ENCODE results near the gene KCNE1.
"Not testable (repeated sequence)": the region's sequence is repeated elsewhere in the genome, so short reads cannot be mapped to it uniquely, and the experiment has no call there.

Gene KCNE1

DNA sequence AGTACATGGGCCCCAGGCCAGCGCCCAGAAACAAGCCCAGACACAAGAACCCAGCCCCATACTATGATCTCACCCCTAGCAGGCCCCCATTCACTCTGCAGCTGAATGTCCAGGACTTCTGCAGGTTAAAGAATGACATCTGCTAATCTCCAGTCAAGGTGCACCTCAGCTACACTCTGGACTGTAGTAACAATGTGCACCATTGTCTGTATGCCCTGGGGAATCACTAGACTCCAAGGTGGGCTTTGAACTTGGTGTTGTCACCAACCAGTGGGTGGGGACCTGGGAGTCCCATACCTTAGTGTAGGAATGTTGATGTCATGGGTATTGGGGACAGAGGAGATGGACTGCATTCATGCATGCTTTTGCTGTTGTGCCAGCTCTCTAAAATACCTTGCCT is 10.3 kb downstream of the KCNE1 start:
- no peaks in the 10 kb centered on the region for H3K4me1 ChIP-seq (ENCODE audit: insufficient read depth, low read length, poor library complexity, severe bottlenecking)
- no peaks in the 10 kb centered on the region for H3K9me2 ChIP-seq (replicated peaks; ENCODE audit: low read depth, low read length)
- H3F3A ChIP-seq (ENCODE audit: low read depth): no peaks in the 10 kb centered on the region
- H3K4me2 ChIP-seq (ENCODE audit: low read depth, low read length, poor library complexity, severe bottlenecking): no peak overlapping the region
- H3K9me3 ChIP-seq (ENCODE audit: insufficient read depth, low read depth, low read length): peaks cover 13% of the 10 kb centered on the region; the same call in 1 of the 2 replicates
- H4K20me1 ChIP-seq (ENCODE audit: insufficient read depth, low read length, poor library complexity, severe bottlenecking): no peaks in the 10 kb centered on the region
- no peak overlapping the region for H3K9ac ChIP-seq (ENCODE audit: low read depth, low read length, poor library complexity, severe bottlenecking)
- no peaks in the 10 kb centered on the region for H3K36me3 ChIP-seq (ENCODE audit: insufficient read depth, low read length)
- H2AFZ ChIP-seq (ENCODE audit: low read length): no peak overlapping the region
- H3K27me3 ChIP-seq (ENCODE audit: insufficient read depth, low read length, poor library complexity, severe bottlenecking): no peaks in the 10 kb centered on the region
- TF ChIP-seq, protein P1, sequence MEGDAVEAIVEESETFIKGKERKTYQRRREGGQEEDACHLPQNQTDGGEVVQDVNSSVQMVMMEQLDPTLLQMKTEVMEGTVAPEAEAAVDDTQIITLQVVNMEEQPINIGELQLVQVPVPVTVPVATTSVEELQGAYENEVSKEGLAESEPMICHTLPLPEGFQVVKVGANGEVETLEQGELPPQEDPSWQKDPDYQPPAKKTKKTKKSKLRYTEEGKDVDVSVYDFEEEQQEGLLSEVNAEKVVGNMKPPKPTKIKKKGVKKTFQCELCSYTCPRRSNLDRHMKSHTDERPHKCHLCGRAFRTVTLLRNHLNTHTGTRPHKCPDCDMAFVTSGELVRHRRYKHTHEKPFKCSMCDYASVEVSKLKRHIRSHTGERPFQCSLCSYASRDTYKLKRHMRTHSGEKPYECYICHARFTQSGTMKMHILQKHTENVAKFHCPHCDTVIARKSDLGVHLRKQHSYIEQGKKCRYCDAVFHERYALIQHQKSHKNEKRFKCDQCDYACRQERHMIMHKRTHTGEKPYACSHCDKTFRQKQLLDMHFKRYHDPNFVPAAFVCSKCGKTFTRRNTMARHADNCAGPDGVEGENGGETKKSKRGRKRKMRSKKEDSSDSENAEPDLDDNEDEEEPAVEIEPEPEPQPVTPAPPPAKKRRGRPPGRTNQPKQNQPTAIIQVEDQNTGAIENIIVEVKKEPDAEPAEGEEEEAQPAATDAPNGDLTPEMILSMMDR (conservative IDR thresholded peaks at IDR 0.05; ENCODE audit: low read length): no peak
- no peak for TF ChIP-seq EZH2phosphoT487 (IDR thresholded peaks at IDR 0.05; ENCODE audit: borderline replicate concordance)
- no peak overlapping the region for H3K4me3 ChIP-seq (ENCODE audit: low read length, poor library complexity, severe bottlenecking)
- no peaks in the 10 kb centered on the region for H3K79me2 ChIP-seq (ENCODE audit: insufficient read depth, low read length)

GRCh38 chr21:34500191-34500590 is 11.8 kb downstream of the KCNE1 start:
- TF ChIP-seq EZH2phosphoT487 (IDR thresholded peaks at IDR 0.05; ENCODE audit: borderline replicate concordance): no peak
- TF ChIP-seq, protein P1 (conservative IDR thresholded peaks at IDR 0.05; ENCODE audit: low read length): no peak
- no peaks in the 10 kb centered on the region for H3K27me3 ChIP-seq (ENCODE audit: insufficient read depth, low read length, poor library complexity, severe bottlenecking)

DNA sequence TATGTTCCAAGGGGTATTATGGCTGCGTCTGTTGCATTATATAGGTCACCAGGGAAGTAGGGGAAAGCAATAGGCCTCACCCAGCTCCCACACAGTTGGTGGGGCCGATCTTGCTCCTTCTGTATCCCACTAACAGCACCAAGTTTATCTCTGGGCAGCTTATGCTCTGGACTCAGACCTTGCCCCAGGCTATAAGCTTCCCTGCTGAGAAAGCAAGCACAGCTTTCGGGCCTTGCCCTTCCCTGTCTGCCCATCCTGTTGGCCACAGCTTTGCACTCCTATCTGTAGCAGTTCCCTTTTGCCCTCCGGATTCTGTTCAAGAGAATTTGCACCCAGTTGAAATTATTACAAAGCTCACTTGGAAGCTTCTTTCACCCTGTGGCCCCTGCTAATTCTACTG is 12.9 kb downstream of the KCNE1 start:
- Histone ChIP-seq H3K9ac (ENCODE audit: low read depth, low read length, poor library complexity, severe bottlenecking) (no peak overlapping the region), H3K9me3 (ENCODE audit: insufficient read depth, low read depth, low read length) (peaks cover 13% of the 10 kb centered on the region; the same call in 1 of the 2 replicates), H3F3A (ENCODE audit: low read depth) (no peaks in the 10 kb centered on the region), H3K36me3 (ENCODE audit: insufficient read depth, low read length) (no peaks in the 10 kb centered on the region), H3K4me1 (ENCODE audit: insufficient read depth, low read length, poor library complexity, severe bottlenecking) (no peaks in the 10 kb centered on the region), H3K9me2 (replicated peaks; ENCODE audit: low read depth, low read length) (no peaks in the 10 kb centered on the region), H3K4me3 (ENCODE audit: low read length, poor library complexity, severe bottlenecking) (no peak overlapping the region), H3K4me2 (ENCODE audit: low read depth, low read length, poor library complexity, severe bottlenecking) (no peak overlapping the region), H3K79me2 (ENCODE audit: insufficient read depth, low read length) (no peaks in the 10 kb centered on the region), H2AFZ (ENCODE audit: low read length) (no peak overlapping the region), H4K20me1 (ENCODE audit: insufficient read depth, low read length, poor library complexity, severe bottlenecking) (no peaks in the 10 kb centered on the region), H3K27me3 (ENCODE audit: insufficient read depth, low read length, poor library complexity, severe bottlenecking) (no peaks in the 10 kb centered on the region)
- TF ChIP-seq EZH2phosphoT487 (IDR thresholded peaks at IDR 0.05; ENCODE audit: borderline replicate concordance): no peak

More at GRCh38 chr21:34500191-34500590, 11.8 kb downstream of the KCNE1 start:
- Histone ChIP-seq H3K9me3 (ENCODE audit: insufficient read depth, low read depth, low read length) (peaks cover 13% of the 10 kb centered on the region; the same call in 1 of the 2 replicates), H2AFZ (ENCODE audit: low read length) (no peak overlapping the region), H3K79me2 (ENCODE audit: insufficient read depth, low read length) (no peaks in the 10 kb centered on the region), H3K4me3 (ENCODE audit: low read length, poor library complexity, severe bottlenecking) (no peak overlapping the region), H3K4me2 (ENCODE audit: low read depth, low read length, poor library complexity, severe bottlenecking) (no peak overlapping the region), H3K9ac (ENCODE audit: low read depth, low read length, poor library complexity, severe bottlenecking) (no peak overlapping the region), H3K36me3 (ENCODE audit: insufficient read depth, low read length) (no peaks in the 10 kb centered on the region), H3K9me2 (replicated peaks; ENCODE audit: low read depth, low read length) (no peaks in the 10 kb centered on the region), H3F3A (ENCODE audit: low read depth) (no peaks in the 10 kb centered on the region), H3K4me1 (ENCODE audit: insufficient read depth, low read length, poor library complexity, severe bottlenecking) (no peaks in the 10 kb centered on the region), H4K20me1 (ENCODE audit: insufficient read depth, low read length, poor library complexity, severe bottlenecking) (no peaks in the 10 kb centered on the region)

DNA sequence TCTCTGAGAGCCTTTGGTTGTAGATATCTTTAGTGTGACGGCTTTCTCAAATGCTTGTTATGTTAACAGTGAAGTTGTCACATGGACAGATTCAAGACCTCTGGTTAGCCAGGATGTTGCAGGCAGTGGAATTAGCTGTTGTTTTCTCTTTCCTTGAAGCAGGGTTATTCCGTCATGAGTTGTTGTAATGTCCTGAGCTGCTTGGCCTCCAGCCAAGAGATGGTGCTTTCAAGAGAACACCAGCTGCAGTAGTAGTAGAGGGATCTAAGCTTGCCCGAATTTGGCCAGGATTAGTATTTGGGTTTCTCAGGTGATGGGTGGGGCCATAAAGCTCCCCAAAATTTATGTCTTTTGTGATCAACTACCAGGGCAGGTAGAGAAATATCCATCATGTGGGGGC is 13.4 kb downstream of the KCNE1 start:
- Histone ChIP-seq H3K9me3 (ENCODE audit: insufficient read depth, low read depth, low read length) (peaks cover 13% of the 10 kb centered on the region; the same call in 1 of the 2 replicates), H3K27me3 (ENCODE audit: insufficient read depth, low read length, poor library complexity, severe bottlenecking) (no peaks in the 10 kb centered on the region), H3K4me3 (ENCODE audit: low read length, poor library complexity, severe bottlenecking) (no peak overlapping the region), H3K4me2 (ENCODE audit: low read depth, low read length, poor library complexity, severe bottlenecking) (no peak overlapping the region), H3K36me3 (ENCODE audit: insufficient read depth, low read length) (no peaks in the 10 kb centered on the region), H3K9me2 (replicated peaks; ENCODE audit: low read depth, low read length) (no peaks in the 10 kb centered on the region), H3K79me2 (ENCODE audit: insufficient read depth, low read length) (no peaks in the 10 kb centered on the region), H2AFZ (ENCODE audit: low read length) (no peak overlapping the region), H4K20me1 (ENCODE audit: insufficient read depth, low read length, poor library complexity, severe bottlenecking) (no peaks in the 10 kb centered on the region), H3K4me1 (ENCODE audit: insufficient read depth, low read length, poor library complexity, severe bottlenecking) (no peaks in the 10 kb centered on the region), H3K9ac (ENCODE audit: low read depth, low read length, poor library complexity, severe bottlenecking) (no peak overlapping the region), H3F3A (ENCODE audit: low read depth) (no peaks in the 10 kb centered on the region)
- TF ChIP-seq, protein P1 (conservative IDR thresholded peaks at IDR 0.05; ENCODE audit: low read length): no peak
- no peak for TF ChIP-seq EZH2phosphoT487 (IDR thresholded peaks at IDR 0.05; ENCODE audit: borderline replicate concordance)

DNA sequence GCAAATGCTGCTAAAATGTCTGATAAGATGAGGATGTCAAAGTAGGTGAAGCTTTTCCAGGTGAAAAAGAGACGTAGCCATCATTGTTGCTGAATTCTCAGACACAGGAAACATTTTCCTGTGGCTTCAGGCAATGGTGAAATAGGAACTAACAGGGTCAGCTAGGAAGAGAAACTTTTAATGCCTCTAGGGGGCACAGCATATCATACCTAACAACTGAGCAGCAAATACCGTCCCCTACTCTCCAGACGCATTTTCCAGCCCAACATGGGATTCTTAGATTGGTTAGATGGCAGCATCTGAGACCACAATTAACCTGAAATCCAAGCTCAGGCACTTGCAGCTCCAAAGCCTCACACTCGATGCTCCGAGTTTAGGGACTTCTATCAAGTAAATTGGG is 28.2 kb downstream of the KCNE1 start:
- H3K9ac ChIP-seq (ENCODE audit: low read depth, low read length, poor library complexity, severe bottlenecking); H3K9me3 ChIP-seq (ENCODE audit: insufficient read depth, low read depth, low read length); H3K4me2 ChIP-seq (ENCODE audit: low read depth, low read length, poor library complexity, severe bottlenecking): not testable (repeated sequence)

More for the DNA sequence above, 28.2 kb downstream of the KCNE1 start:
- not testable (repeated sequence) for H3K79me2 ChIP-seq (ENCODE audit: insufficient read depth, low read length); H3K4me3 ChIP-seq (ENCODE audit: low read length, poor library complexity, severe bottlenecking); H3F3A ChIP-seq (ENCODE audit: low read depth); H3K9me2 ChIP-seq (replicated peaks; ENCODE audit: low read depth, low read length); H2AFZ ChIP-seq (ENCODE audit: low read length); H3K27me3 ChIP-seq (ENCODE audit: insufficient read depth, low read length, poor library complexity, severe bottlenecking); H3K4me1 ChIP-seq (ENCODE audit: insufficient read depth, low read length, poor library complexity, severe bottlenecking); H3K36me3 ChIP-seq (ENCODE audit: insufficient read depth, low read length); H4K20me1 ChIP-seq (ENCODE audit: insufficient read depth, low read length, poor library complexity, severe bottlenecking)
